Smooth muscle cell (in vitro differentiated cells): ENCODE measurements around the gene SLC41A3. TPM values are rescaled to one million over a fixed set of nuclear protein-coding genes. Genes with fewer than 3 reads are reported as not detected.

Source experiments
- DNase-seq: peaks from one replicate; lab custom pipeline; 2025; ENCODE audit not compliant: unreplicated experiment; lab: John Stamatoyannopoulos, UW
- H2AFZ ChIP-seq: fragments of 200-600 bp; sonication (generic); 2 replicates; pipeline ENCODE4 v1.6.0; 2016; ENCODE audit warnings: antibody characterized with exemption, low read depth, mild to moderate bottlenecking
- H3F3A ChIP-seq: fragments of 200-600 bp; sonication (generic); 2 replicates; pipeline ENCODE4 v1.6.0; 2017; ENCODE audit warnings: antibody characterized with exemption, low read depth
- H3K27ac ChIP-seq: fragments of 200-600 bp; sonication (generic); 2 replicates; pipeline ENCODE4 v1.5.1; 2016; ENCODE audit warnings: low read depth, mild to moderate bottlenecking
- H3K27me3 ChIP-seq: fragments of 200-600 bp; sonication (generic); 2 replicates; pipeline ENCODE4 v1.6.1; 2016; ENCODE audit warnings: low read depth, mild to moderate bottlenecking
- H3K36me3 ChIP-seq: fragments of 200-600 bp; sonication (generic); 2 replicates; pipeline ENCODE4 v1.5.1; 2016; ENCODE audit warnings: low read depth
- H3K4me1 ChIP-seq: fragments of 200-600 bp; sonication (generic); 2 replicates; pipeline ENCODE4 v1.5.1; 2016; ENCODE audit warnings: low read depth
- H3K4me2 ChIP-seq: fragments of 200-600 bp; sonication (generic); 2 replicates; pipeline ENCODE4 v1.6.0; 2016; ENCODE audit warnings: mild to moderate bottlenecking
- H3K4me3 ChIP-seq: fragments of 200-600 bp; sonication (generic); 2 replicates; pipeline ENCODE4 v1.5.1; 2016; ENCODE audit warnings: mild to moderate bottlenecking
- H3K79me2 ChIP-seq: fragments of 200-600 bp; sonication (generic); 2 replicates; pipeline ENCODE4 v1.6.0; 2016; ENCODE audit warnings: low read depth, mild to moderate bottlenecking
- H3K9ac ChIP-seq: fragments of 200-600 bp; sonication (generic); 2 replicates; pipeline ENCODE4 v1.6.0; 2016; ENCODE audit warnings: low read depth
- H3K9me3 ChIP-seq: fragments of 200-600 bp; sonication (generic); replicated peaks from 2 replicates; pipeline ENCODE4 v1.5.1; 2016; ENCODE audit warnings: low read depth
- H4K20me1 ChIP-seq: fragments of 200-600 bp; sonication (generic); 2 replicates; pipeline ENCODE4 v1.6.0; 2016; ENCODE audit warnings: low read depth
- CTCF ChIP-seq: fragments of 200-600 bp; sonication (generic); IDR thresholded peaks from 2 replicates; pipeline ENCODE4 v1.5.1; 2017; ENCODE audit warnings: borderline replicate concordance, mild to moderate bottlenecking, antibody characterized with exemption; ENCODE audit not compliant: insufficient read depth, poor library complexity, severe bottlenecking
- WGBS: methylation state at CpG from one replicate; pipeline ENCODE4 v1.1.7; 2016; ENCODE audit warnings: low lambda C conversion rate; 5-methylcytosine and 5-hydroxymethylcytosine counted together
- polyA plus RNA-seq: library from polyadenylated mRNA; unstranded; fragments of >200 nt; fragmentation: Nextera tagmentation; extraction: Ambion mirVana; gene quantifications from 2 replicates; pipeline ENCODE4 v1.2.1, GENCODE V29; 2016
- total RNA-seq: library from RNA; depleted of rRNA; stranded (reverse); fragments of >200 nt; gene quantifications from 2 replicates; pipeline ENCODE4 v1.2.3, GENCODE V29; 2014

SLC41A3 gene
- total and polyA plus RNA-seq, 2 experiments from 2014 or later, result 20.7 to 23.9 TPM

- no peak overlapping the region for H3K27ac ChIP-seq
- H3K9me3 ChIP-seq, result no peaks in the 10 kb centered on the region
- no peak overlapping the region for H3K9ac ChIP-seq
- no peak for TF ChIP-seq CTCF
- no peak overlapping the region for H3K4me2 ChIP-seq
- no peak for DNase-seq
- no peaks in the 10 kb centered on the region for H3F3A ChIP-seq
- no peaks in the 10 kb centered on the region for H3K27me3 ChIP-seq
- H3K36me3 ChIP-seq, result no peaks in the 10 kb centered on the region
- no peak overlapping the region for H3K4me3 ChIP-seq
- H3K79me2 ChIP-seq, result no peaks in the 10 kb centered on the region
- H2AFZ ChIP-seq, result no peak overlapping the region
- H3K4me1 ChIP-seq, result no peaks in the 10 kb centered on the region
- H4K20me1 ChIP-seq, result no peaks in the 10 kb centered on the region
- WGBS, result 93% methylated on average over 4 of the region's 4 CpGs
Observed at GRCh38 chr3:126051741-126052140, 32.2 kb downstream of the SLC41A3 start.

GRCh38 chr3:126051234-126051633 is 32.7 kb downstream of the SLC41A3 start:
- Histone ChIP-seq H3K79me2 (no peaks in the 10 kb centered on the region), H3K4me2 (no peak overlapping the region), H3K9ac (no peak overlapping the region), H3K27me3 (no peaks in the 10 kb centered on the region), H4K20me1 (no peaks in the 10 kb centered on the region), H3K4me3 (no peak overlapping the region), H2AFZ (no peak overlapping the region), H3K4me1 (no peaks in the 10 kb centered on the region), H3K9me3 (no peaks in the 10 kb centered on the region), H3K36me3 (no peaks in the 10 kb centered on the region), H3K27ac (no peak overlapping the region), H3F3A (no peaks in the 10 kb centered on the region)
- DNase-seq, result no peak
- WGBS, result 89% methylated on average over 8 of the region's 8 CpGs
- TF ChIP-seq CTCF, result no peak

- Histone ChIP-seq H3F3A (no peaks in the 10 kb centered on the region), H3K4me3 (no peak overlapping the region), H3K4me1 (no peaks in the 10 kb centered on the region), H3K79me2 (no peaks in the 10 kb centered on the region), H3K9ac (no peak overlapping the region), H3K9me3 (no peaks in the 10 kb centered on the region), H3K36me3 (no peaks in the 10 kb centered on the region), H3K27me3 (no peaks in the 10 kb centered on the region), H3K27ac (no peak overlapping the region), H4K20me1 (no peaks in the 10 kb centered on the region), H2AFZ (no peak overlapping the region), H3K4me2 (no peak overlapping the region)
- 98% methylated on average over 10 of the region's 10 CpGs for WGBS
- TF ChIP-seq CTCF, result no peak
- DNase-seq, result no peak
Observed at GRCh38 chr3:126050626-126051025, 33.3 kb downstream of the SLC41A3 start.

- Histone ChIP-seq H3F3A (no peaks in the 10 kb centered on the region), H3K79me2 (no peaks in the 10 kb centered on the region), H2AFZ (no peak overlapping the region), H3K36me3 (no peaks in the 10 kb centered on the region), H3K27me3 (no peaks in the 10 kb centered on the region), H3K27ac (no peak overlapping the region), H3K4me2 (no peak overlapping the region), H3K4me1 (no peaks in the 10 kb centered on the region), H3K9ac (no peak overlapping the region), H3K9me3 (no peaks in the 10 kb centered on the region), H3K4me3 (no peak overlapping the region), H4K20me1 (no peaks in the 10 kb centered on the region)
- no peak for TF ChIP-seq CTCF
- WGBS, result 96% methylated on average over 3 of the region's 3 CpGs
- no peak for DNase-seq
Observed at GRCh38 chr3:126050050-126050392, 33.9 kb downstream of the SLC41A3 start.
